SK-N-SH treated with all-trans-retinoic acid at 6 μM for 48 hours (cell line): ENCODE results near the gene GIPC2.
A peak's percentile ranks its signal among the peaks of the same experiment; 100 is the strongest.

Experiments used
- ATAC-seq: fragments of 200-7000 bp; cut with Tn5 transposase; 3 replicates; pipeline ENCODE4 v1.9.1; 2020; ENCODE audit warnings: mild to moderate bottlenecking, moderate library complexity
- ARNTL ChIP-seq: fragments of 450-650 bp; formaldehyde crosslinking; IDR thresholded peaks from 2 replicates; pipeline ENCODE4 v1.5.0; 2020; ENCODE audit warnings: low read depth, mild to moderate bottlenecking, moderate library complexity, borderline replicate concordance
- BACH2 ChIP-seq: fragments of 250-450 bp; sonication (Bioruptor Pico); IDR thresholded peaks from 2 replicates; pipeline ENCODE4 v1.9.0; 2021; ENCODE audit warnings: mild to moderate bottlenecking, borderline replicate concordance
- CREB5 ChIP-seq: fragments of 250-450 bp; sonication (Bioruptor Pico); IDR thresholded peaks from 2 replicates; pipeline ENCODE4 v1.5.1; 2020; ENCODE audit warnings: low read depth, mild to moderate bottlenecking, moderate library complexity
- CSDC2 ChIP-seq: fragments of 250-450 bp; sonication (Bioruptor Pico); IDR thresholded peaks from 2 replicates; pipeline ENCODE4 v1.5.0; 2020; ENCODE audit warnings: mild to moderate bottlenecking, moderate library complexity
- GLIS3 ChIP-seq: fragments of 250-450 bp; sonication (Bioruptor Pico); IDR thresholded peaks from 2 replicates; pipeline ENCODE4 v1.5.0; 2020; ENCODE audit warnings: mild to moderate bottlenecking, moderate library complexity
- ISL1 ChIP-seq: fragments of 250-450 bp; sonication (Bioruptor Pico); IDR thresholded peaks from 2 replicates; pipeline ENCODE4 v2.1.2; 2022; ENCODE audit warnings: mild to moderate bottlenecking, moderate library complexity
- OSR1 ChIP-seq: fragments of 250-450 bp; sonication (Bioruptor Pico); IDR thresholded peaks from 2 replicates; pipeline ENCODE4 v1.8.0; 2022; ENCODE audit warnings: moderate library complexity, mild to moderate bottlenecking, inconsistent platforms
- PATZ1 ChIP-seq: fragments of 250-450 bp; sonication (Bioruptor Pico); IDR thresholded peaks from 2 replicates; pipeline ENCODE4 v1.8.0; 2020; ENCODE audit warnings: mild to moderate bottlenecking, moderate library complexity, borderline replicate concordance
- POU6F1 ChIP-seq: fragments of 250-450 bp; sonication (Bioruptor Pico); IDR thresholded peaks from 2 replicates; pipeline ENCODE4 v1.8.0; 2021; ENCODE audit warnings: low read depth, mild to moderate bottlenecking, moderate library complexity, borderline replicate concordance
- PPARA ChIP-seq: fragments of 250-450 bp; sonication (Bioruptor Pico); IDR thresholded peaks from 2 replicates; pipeline ENCODE4 v1.5.0; 2020; ENCODE audit warnings: mild to moderate bottlenecking, borderline replicate concordance
- SNAI2 ChIP-seq: fragments of 250-450 bp; sonication (Bioruptor Pico); IDR thresholded peaks from 2 replicates; pipeline ENCODE4 v1.5.0; 2020; ENCODE audit warnings: mild to moderate bottlenecking, moderate library complexity
- TCF4 ChIP-seq: fragments of 250-450 bp; sonication (Bioruptor Pico); IDR thresholded peaks from 2 replicates; pipeline ENCODE4 v1.8.0; 2021; ENCODE audit warnings: mild to moderate bottlenecking, moderate library complexity, borderline replicate concordance
- TOX ChIP-seq: fragments of 250-450 bp; sonication (Bioruptor Pico); IDR thresholded peaks from 2 replicates; pipeline ENCODE4 v1.8.0; 2021; ENCODE audit warnings: mild to moderate bottlenecking, moderate library complexity, borderline replicate concordance
- TSHZ2 ChIP-seq: fragments of 250-450 bp; sonication (Bioruptor Pico); IDR thresholded peaks from 2 replicates; pipeline ENCODE4 v1.5.0; 2020; ENCODE audit warnings: mild to moderate bottlenecking, moderate library complexity
- ZC3H10 ChIP-seq: fragments of 250-450 bp; sonication (Bioruptor Pico); IDR thresholded peaks from 2 replicates; pipeline ENCODE4 v1.5.1; 2021; ENCODE audit warnings: mild to moderate bottlenecking, moderate library complexity
- ZFP3 ChIP-seq: fragments of 250-450 bp; sonication (Bioruptor Pico); IDR thresholded peaks from 2 replicates; pipeline ENCODE4 v1.5.0; 2020; ENCODE audit warnings: mild to moderate bottlenecking, moderate library complexity
- ZFP30 ChIP-seq: fragments of 450-650 bp; formaldehyde crosslinking; IDR thresholded peaks from 2 replicates; pipeline ENCODE4 v1.5.0; 2022; ENCODE audit warnings: mild to moderate bottlenecking, moderate library complexity
- ZNF565 ChIP-seq: fragments of 450-650 bp; formaldehyde crosslinking; conservative IDR thresholded peaks from 2 replicates; pipeline ENCODE4 v1.5.0; 2020; ENCODE audit warnings: low read depth, mild to moderate bottlenecking, moderate library complexity
- ZNF8 ChIP-seq: fragments of 450-650 bp; formaldehyde crosslinking; IDR thresholded peaks from 2 replicates; pipeline ENCODE4 v1.5.0; 2020; ENCODE audit warnings: mild to moderate bottlenecking, moderate library complexity

Gene GIPC2

GRCh38 chr1:78089010-78089409 lies 43.2 kb downstream of the GIPC2 start:
- TF ChIP-seq ARNTL (CRISPR knock-in tag) (no peak), ZNF565 (CRISPR knock-in tag) (no peak)
- no peak for ATAC-seq

GRCh38 chr1:78090472-78091133 lies 44.8 kb downstream of the GIPC2 start:
- TF ChIP-seq TSHZ2 (CRISPR knock-in tag): no peak
- TF ChIP-seq ARNTL (CRISPR knock-in tag): no peak
- no peak for TF ChIP-seq ZNF565 (CRISPR knock-in tag)
- no peak for TF ChIP-seq ZFP30
- TF ChIP-seq TOX: no peak
- no peak for TF ChIP-seq GLIS3
- no peak for TF ChIP-seq CREB5
- no peak for TF ChIP-seq ISL1
- no peak for TF ChIP-seq ZC3H10 (CRISPR knock-in tag)
- peak; percentile 40 for ATAC-seq

- ATAC-seq: no peak
- TF ChIP-seq BACH2 (CRISPR knock-in tag): no peak
- TF ChIP-seq ZNF565 (CRISPR knock-in tag): no peak
- TF ChIP-seq CSDC2 (CRISPR knock-in tag): no peak
- TF ChIP-seq SNAI2 (CRISPR knock-in tag): no peak
- TF ChIP-seq GLIS3: no peak
- no peak for TF ChIP-seq PATZ1
- no peak for TF ChIP-seq OSR1 (CRISPR knock-in tag)
- TF ChIP-seq ZNF8 (CRISPR knock-in tag): no peak
- no peak for TF ChIP-seq POU6F1 (CRISPR knock-in tag)
- no peak for TF ChIP-seq TCF4 (CRISPR knock-in tag)
- TF ChIP-seq ZFP3: no peak
- no peak for TF ChIP-seq ARNTL (CRISPR knock-in tag)
- TF ChIP-seq ZFP30: no peak
- TF ChIP-seq ZC3H10 (CRISPR knock-in tag): no peak
- TF ChIP-seq PPARA (CRISPR knock-in tag): no peak
Observed at GRCh38 chr1:78091215-78091813, 45.5 kb downstream of the GIPC2 start.

- no peak for TF ChIP-seq CSDC2 (CRISPR knock-in tag)
- TF ChIP-seq POU6F1 (CRISPR knock-in tag): no peak
- TF ChIP-seq TOX: no peak
- ATAC-seq: no peak
Observed at GRCh38 chr1:78091886-78092285, 46.1 kb downstream of the GIPC2 start.
